Measurements from ENCODE around the gene TH. TPM values are rescaled to one million over a fixed set of nuclear protein-coding genes. Genes with fewer than 3 reads are reported as not detected.

The TH gene
- total RNA-seq, 2 donors from 2014 or later, result not detected

- H3K27ac ChIP-seq, result no peak overlapping the region
- no peak overlapping the region for H3K4me3 ChIP-seq
- no peak for ATAC-seq (ENCODE audit: insufficient number of reproducible peaks, low FRiP score, low read depth)
- H3K9me3 ChIP-seq, result no peaks in the 10 kb centered on the region
- no peaks in the 10 kb centered on the region for H3K4me1 ChIP-seq (ENCODE audit: control insufficient read depth in 1 of 2, low read depth in 2 of 2)
- no peak for DNase-seq (ENCODE audit: low spot score)
- H3K36me3 ChIP-seq, result no peaks in the 10 kb centered on the region
- TF ChIP-seq, protein P1, sequence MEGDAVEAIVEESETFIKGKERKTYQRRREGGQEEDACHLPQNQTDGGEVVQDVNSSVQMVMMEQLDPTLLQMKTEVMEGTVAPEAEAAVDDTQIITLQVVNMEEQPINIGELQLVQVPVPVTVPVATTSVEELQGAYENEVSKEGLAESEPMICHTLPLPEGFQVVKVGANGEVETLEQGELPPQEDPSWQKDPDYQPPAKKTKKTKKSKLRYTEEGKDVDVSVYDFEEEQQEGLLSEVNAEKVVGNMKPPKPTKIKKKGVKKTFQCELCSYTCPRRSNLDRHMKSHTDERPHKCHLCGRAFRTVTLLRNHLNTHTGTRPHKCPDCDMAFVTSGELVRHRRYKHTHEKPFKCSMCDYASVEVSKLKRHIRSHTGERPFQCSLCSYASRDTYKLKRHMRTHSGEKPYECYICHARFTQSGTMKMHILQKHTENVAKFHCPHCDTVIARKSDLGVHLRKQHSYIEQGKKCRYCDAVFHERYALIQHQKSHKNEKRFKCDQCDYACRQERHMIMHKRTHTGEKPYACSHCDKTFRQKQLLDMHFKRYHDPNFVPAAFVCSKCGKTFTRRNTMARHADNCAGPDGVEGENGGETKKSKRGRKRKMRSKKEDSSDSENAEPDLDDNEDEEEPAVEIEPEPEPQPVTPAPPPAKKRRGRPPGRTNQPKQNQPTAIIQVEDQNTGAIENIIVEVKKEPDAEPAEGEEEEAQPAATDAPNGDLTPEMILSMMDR (IDR thresholded peaks at IDR 0.05), result no peak
- H3K27me3 ChIP-seq (replicated peaks; ENCODE audit: insufficient read depth), result no peaks in the 10 kb centered on the region
Observed at GRCh38 chr11:2182692-2183474, 11.3 kb upstream of the TH start.

GRCh38 chr11:2182075-2182474 lies 10.5 kb upstream of the TH start:
- H3K4me3 ChIP-seq, result no peak overlapping the region
- no peak for ATAC-seq (ENCODE audit: insufficient number of reproducible peaks, low FRiP score, low read depth)
- no peaks in the 10 kb centered on the region for H3K9me3 ChIP-seq
- no peaks in the 10 kb centered on the region for H3K36me3 ChIP-seq
- no peak overlapping the region for H3K27ac ChIP-seq
- DNase-seq (ENCODE audit: low spot score), result no peak
- H3K4me1 ChIP-seq (ENCODE audit: control insufficient read depth in 1 of 2, low read depth in 2 of 2), result no peaks in the 10 kb centered on the region
- TF ChIP-seq, protein P1 (IDR thresholded peaks at IDR 0.05), result no peak
- H3K27me3 ChIP-seq (replicated peaks; ENCODE audit: insufficient read depth), result no peaks in the 10 kb centered on the region

DNA sequence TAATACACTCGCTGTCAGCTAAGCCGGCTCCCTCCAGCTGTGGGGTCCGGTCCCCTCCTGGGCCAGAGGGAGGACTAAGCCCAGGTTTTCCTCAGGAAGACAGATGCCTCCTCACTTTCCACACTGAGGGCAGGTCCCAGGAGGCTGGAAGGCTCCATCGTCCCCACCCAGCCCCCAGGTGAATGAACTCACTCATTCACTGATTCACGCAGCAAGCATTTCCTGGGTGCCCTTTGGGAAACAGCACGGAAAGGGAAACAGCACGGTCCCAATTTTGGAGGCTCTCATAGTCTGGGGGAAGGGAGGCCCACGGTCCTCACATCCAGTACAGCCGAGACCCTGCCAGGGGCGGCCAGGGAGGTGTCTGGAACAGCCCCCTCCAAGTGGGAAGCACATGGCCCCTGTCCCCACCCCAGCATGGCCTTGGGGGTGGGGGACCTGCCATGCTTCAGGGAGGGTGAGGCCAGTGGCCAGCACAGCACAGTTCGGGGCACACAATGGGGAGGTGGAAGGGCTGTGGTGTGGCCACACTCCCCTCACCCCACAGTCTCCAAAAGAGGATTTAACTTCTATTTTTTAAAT lies 9.3 kb upstream of the TH start:
- no peaks in the 10 kb centered on the region for H3K9me3 ChIP-seq
- ATAC-seq (ENCODE audit: insufficient number of reproducible peaks, low FRiP score, low read depth) (no peak), DNase-seq (ENCODE audit: low spot score) (no peak)
- H3K36me3 ChIP-seq, result no peaks in the 10 kb centered on the region
- H3K27me3 ChIP-seq (replicated peaks; ENCODE audit: insufficient read depth), result no peaks in the 10 kb centered on the region
- no peak overlapping the region for H3K27ac ChIP-seq
- no peaks in the 10 kb centered on the region for H3K4me1 ChIP-seq (ENCODE audit: control insufficient read depth in 1 of 2, low read depth in 2 of 2)
- H3K4me3 ChIP-seq, result no peak overlapping the region
- TF ChIP-seq, protein P1 (IDR thresholded peaks at IDR 0.05), result no peak

- Histone ChIP-seq H3K4me3 (no peak overlapping the region), H3K27me3 (replicated peaks; ENCODE audit: insufficient read depth) (no peaks in the 10 kb centered on the region)
Observed at GRCh38 chr11:2180347-2180746, 8.7 kb upstream of the TH start.

DNA sequence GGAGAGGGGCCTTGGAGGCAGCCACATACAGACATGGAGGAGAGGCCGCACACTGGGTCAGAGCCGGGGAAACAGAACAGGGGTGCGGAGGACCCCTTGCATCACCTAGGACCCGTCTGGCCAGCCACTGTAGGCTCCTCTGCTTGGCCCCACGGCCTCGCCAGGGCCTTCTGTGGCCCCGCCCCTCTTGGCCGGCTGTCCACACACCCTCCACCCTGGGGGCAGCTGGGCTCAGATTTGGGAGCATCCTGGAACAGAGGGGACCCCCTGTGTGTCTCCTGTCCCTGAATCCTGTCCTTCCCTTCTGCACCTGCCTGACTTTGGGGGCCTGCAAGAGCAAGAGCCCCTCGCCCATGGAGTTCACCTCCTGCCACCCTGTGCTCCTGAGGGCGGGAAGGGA lies 7.9 kb upstream of the TH start:
- H3K27me3 ChIP-seq (replicated peaks; ENCODE audit: insufficient read depth), result no peaks in the 10 kb centered on the region
- no peaks in the 10 kb centered on the region for H3K4me1 ChIP-seq (ENCODE audit: control insufficient read depth in 1 of 2, low read depth in 2 of 2)
- no peak for DNase-seq (ENCODE audit: low spot score)
- H3K36me3 ChIP-seq, result no peaks in the 10 kb centered on the region
- TF ChIP-seq, protein P1 (IDR thresholded peaks at IDR 0.05), result no peak
- no peaks in the 10 kb centered on the region for H3K9me3 ChIP-seq
- H3K4me3 ChIP-seq, result no peak overlapping the region
- no peak for ATAC-seq (ENCODE audit: insufficient number of reproducible peaks, low FRiP score, low read depth)
- no peak overlapping the region for H3K27ac ChIP-seq

More at GRCh38 chr11:2180347-2180746, 8.7 kb upstream of the TH start:
- DNase-seq (ENCODE audit: low spot score) (no peak), ATAC-seq (ENCODE audit: insufficient number of reproducible peaks, low FRiP score, low read depth) (no peak)
- TF ChIP-seq, protein P1 (IDR thresholded peaks at IDR 0.05), result no peak
- no peak overlapping the region for H3K27ac ChIP-seq
- no peaks in the 10 kb centered on the region for H3K4me1 ChIP-seq (ENCODE audit: control insufficient read depth in 1 of 2, low read depth in 2 of 2)
- H3K9me3 ChIP-seq, result no peaks in the 10 kb centered on the region
- H3K36me3 ChIP-seq, result no peaks in the 10 kb centered on the region

Measured in thoracic aorta (tissue), 2 donors.